Measurements from ENCODE around the gene TP53TG5.
A peak's percentile ranks its signal among the peaks of the same experiment; 100 is the strongest.

Gene TP53TG5

DNA sequence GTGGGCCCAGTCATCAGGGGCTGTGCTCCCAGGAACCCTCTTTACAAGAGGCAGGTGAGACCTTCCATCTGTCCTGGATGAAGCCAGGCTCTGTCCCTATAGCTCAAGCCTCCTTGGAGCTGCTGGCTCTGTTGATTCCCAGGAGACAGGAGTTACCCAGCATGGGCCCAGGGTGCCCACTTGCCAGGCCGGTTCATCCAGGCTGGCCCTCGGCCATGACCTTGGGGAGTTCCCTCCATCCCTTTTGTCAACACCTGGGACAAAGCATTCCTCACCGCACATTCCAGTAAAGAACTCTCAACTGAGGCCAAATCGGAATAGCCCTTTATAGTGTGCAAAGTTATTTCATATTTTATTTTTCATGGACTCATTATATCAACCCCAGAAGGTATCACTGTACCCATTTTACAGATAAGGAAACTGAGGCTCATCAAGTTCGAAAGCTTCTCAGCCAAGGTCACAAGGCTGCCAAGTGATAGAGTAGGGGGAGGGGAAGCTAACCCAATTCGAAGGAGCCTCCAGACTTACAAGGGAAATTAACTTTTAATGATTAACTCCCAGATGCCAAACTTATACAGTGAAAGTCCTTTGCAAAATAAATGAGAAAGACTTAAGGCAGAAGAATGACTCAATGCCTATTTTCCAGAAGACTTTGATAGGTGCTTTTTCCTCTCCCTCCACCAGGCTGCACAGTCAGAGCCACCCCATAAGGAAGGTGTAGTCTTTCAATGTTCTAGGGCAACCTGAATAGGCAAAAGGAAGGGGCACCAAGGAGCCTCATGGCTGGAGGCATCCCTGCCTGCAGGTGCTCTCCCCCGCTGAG lies 48.4 kb downstream of the TP53TG5 start:
- no peak overlapping the region for H3K4ac ChIP-seq (ENCODE audit: low read depth, low read length)
- H3K27ac ChIP-seq (ENCODE audit: low read depth, low read length) = no peak overlapping the region
- no peak overlapping the region for H3K4me3 ChIP-seq (ENCODE audit: low read length)
- no peaks in the 10 kb centered on the region for H3K79me2 ChIP-seq (ENCODE audit: control insufficient read depth, insufficient read depth, low read length)
- H3K18ac ChIP-seq (ENCODE audit: low read length) = no peak overlapping the region
- H3K36me3 ChIP-seq (ENCODE audit: control insufficient read depth, insufficient read depth, low read length) = peaks cover 8% of the 10 kb centered on the region
- no peak overlapping the region for H2BK5ac ChIP-seq (ENCODE audit: low read length)
- WGBS (ENCODE audit: extremely low coverage, insufficient coverage, low lambda C conversion rate) = no CpG with 5 or more reads among the region's 7 CpGs
- no peak overlapping the region for H3K56ac ChIP-seq (ENCODE audit: low read length)
- no peak overlapping the region for H2BK15ac ChIP-seq (replicated peaks; ENCODE audit: low read depth)
- no peaks in the 10 kb centered on the region for H3K79me1 ChIP-seq (ENCODE audit: low read length)
- H2AK5ac ChIP-seq (ENCODE audit: low read length) = no peak overlapping the region
- DNase-seq = no peak
- H4K5ac ChIP-seq (ENCODE audit: low read length) = no peak overlapping the region
- no peak overlapping the region for H2BK120ac ChIP-seq (ENCODE audit: low read depth, low read length)
- no peak overlapping the region for H3K4me2 ChIP-seq (ENCODE audit: low read length)
- no peak overlapping the region for H4K8ac ChIP-seq (ENCODE audit: low read depth, low read length)
- no peak overlapping the region for H3K23ac ChIP-seq (ENCODE audit: low read length)
- no peak overlapping the region for H3K9ac ChIP-seq (ENCODE audit: low read length)
- H3K27me3 ChIP-seq (ENCODE audit: insufficient read depth, low read length, poor library complexity) = no peaks in the 10 kb centered on the region
- no peaks in the 10 kb centered on the region for H3K4me1 ChIP-seq (ENCODE audit: control insufficient read depth, low read depth, low read length)

GRCh38 chr20:45328451-45328850 lies 49.7 kb downstream of the TP53TG5 start:
- Histone ChIP-seq H3K27me3 (ENCODE audit: insufficient read depth, low read length, poor library complexity) (no peaks in the 10 kb centered on the region), H2BK5ac (ENCODE audit: low read length) (no peak overlapping the region), H3K79me2 (ENCODE audit: control insufficient read depth, insufficient read depth, low read length) (no peaks in the 10 kb centered on the region), H3K4me2 (ENCODE audit: low read length) (no peak overlapping the region), H3K4me1 (ENCODE audit: control insufficient read depth, low read depth, low read length) (no peaks in the 10 kb centered on the region), H4K8ac (ENCODE audit: low read depth, low read length) (no peak overlapping the region), H3K9ac (ENCODE audit: low read length) (no peak overlapping the region), H3K56ac (ENCODE audit: low read length) (no peak overlapping the region), H3K4me3 (ENCODE audit: low read length) (no peak overlapping the region), H3K4ac (ENCODE audit: low read depth, low read length) (no peak overlapping the region), H2BK120ac (ENCODE audit: low read depth, low read length) (no peak overlapping the region), H2BK15ac (replicated peaks; ENCODE audit: low read depth) (no peak overlapping the region), H3K79me1 (ENCODE audit: low read length) (no peaks in the 10 kb centered on the region), H3K23ac (ENCODE audit: low read length) (no peak overlapping the region), H3K36me3 (ENCODE audit: control insufficient read depth, insufficient read depth, low read length) (peaks cover 8% of the 10 kb centered on the region), H4K5ac (ENCODE audit: low read length) (no peak overlapping the region), H3K18ac (ENCODE audit: low read length) (no peak overlapping the region), H2AK5ac (ENCODE audit: low read length) (no peak overlapping the region), H3K27ac (ENCODE audit: low read depth, low read length) (no peak overlapping the region)
- WGBS (ENCODE audit: extremely low coverage, insufficient coverage, low lambda C conversion rate) = no CpG with 5 or more reads among the region's 4 CpGs
- no peak for DNase-seq

DNA sequence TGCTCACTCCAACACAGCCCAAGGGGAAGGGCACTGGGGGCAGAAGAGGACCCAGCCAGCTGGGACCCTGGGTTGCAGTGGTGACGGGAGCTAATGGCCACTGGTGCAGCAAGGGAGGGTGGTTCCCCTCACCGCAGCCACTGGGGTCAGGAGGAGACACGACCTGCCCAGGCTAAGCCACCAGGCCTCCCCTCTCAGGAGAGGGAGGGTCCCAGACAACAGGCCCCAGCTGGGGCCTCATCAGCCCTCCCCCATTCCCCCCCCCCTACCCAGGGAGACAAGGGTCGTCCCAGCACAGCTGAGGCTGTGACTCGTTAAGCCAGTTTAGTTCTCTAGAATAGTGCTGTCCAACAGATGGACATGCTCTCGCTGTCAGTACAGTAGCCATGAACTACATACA lies 52.8 kb downstream of the TP53TG5 start:
- DNase-seq = no peak
- Histone ChIP-seq H4K8ac (ENCODE audit: low read depth, low read length) (no peak overlapping the region), H3K23ac (ENCODE audit: low read length) (no peak overlapping the region), H3K4ac (ENCODE audit: low read depth, low read length) (no peak overlapping the region), H3K27me3 (ENCODE audit: insufficient read depth, low read length, poor library complexity) (no peaks in the 10 kb centered on the region), H3K4me3 (ENCODE audit: low read length) (no peak overlapping the region), H3K27ac (ENCODE audit: low read depth, low read length) (no peak overlapping the region), H3K79me1 (ENCODE audit: low read length) (no peaks in the 10 kb centered on the region), H3K56ac (ENCODE audit: low read length) (peak overlapping the region; percentile 25), H3K18ac (ENCODE audit: low read length) (no peak overlapping the region), H2AK5ac (ENCODE audit: low read length) (no peak overlapping the region), H3K4me2 (ENCODE audit: low read length) (no peak overlapping the region), H2BK120ac (ENCODE audit: low read depth, low read length) (no peak overlapping the region), H3K79me2 (ENCODE audit: control insufficient read depth, insufficient read depth, low read length) (no peaks in the 10 kb centered on the region), H2BK15ac (replicated peaks; ENCODE audit: low read depth) (no peak overlapping the region), H4K5ac (ENCODE audit: low read length) (no peak overlapping the region), H3K9ac (ENCODE audit: low read length) (no peak overlapping the region), H2BK5ac (ENCODE audit: low read length) (no peak overlapping the region), H3K4me1 (ENCODE audit: control insufficient read depth, low read depth, low read length) (no peaks in the 10 kb centered on the region), H3K36me3 (ENCODE audit: control insufficient read depth, insufficient read depth, low read length) (peaks cover 4% of the 10 kb centered on the region)
- WGBS (ENCODE audit: extremely low coverage, insufficient coverage, low lambda C conversion rate) = no CpG with 5 or more reads among the region's 6 CpGs

GRCh38 chr20:45323731-45324130 lies 54.4 kb downstream of the TP53TG5 start:
- Histone ChIP-seq H3K27ac (ENCODE audit: low read depth, low read length) (no peak overlapping the region), H3K4ac (ENCODE audit: low read depth, low read length) (no peak overlapping the region), H3K9ac (ENCODE audit: low read length) (no peak overlapping the region), H3K79me1 (ENCODE audit: low read length) (no peaks in the 10 kb centered on the region), H2BK120ac (ENCODE audit: low read depth, low read length) (no peak overlapping the region), H2BK5ac (ENCODE audit: low read length) (no peak overlapping the region), H2BK15ac (replicated peaks; ENCODE audit: low read depth) (no peak overlapping the region), H3K23ac (ENCODE audit: low read length) (no peak overlapping the region), H3K4me2 (ENCODE audit: low read length) (no peak overlapping the region), H3K27me3 (ENCODE audit: insufficient read depth, low read length, poor library complexity) (no peaks in the 10 kb centered on the region), H4K8ac (ENCODE audit: low read depth, low read length) (no peak overlapping the region), H3K18ac (ENCODE audit: low read length) (no peak overlapping the region), H3K4me1 (ENCODE audit: control insufficient read depth, low read depth, low read length) (no peaks in the 10 kb centered on the region), H3K36me3 (ENCODE audit: control insufficient read depth, insufficient read depth, low read length) (peaks cover under 1% of the 10 kb centered on the region), H3K79me2 (ENCODE audit: control insufficient read depth, insufficient read depth, low read length) (no peaks in the 10 kb centered on the region), H4K5ac (ENCODE audit: low read length) (no peak overlapping the region), H3K56ac (ENCODE audit: low read length) (no peak overlapping the region), H2AK5ac (ENCODE audit: low read length) (no peak overlapping the region), H3K4me3 (ENCODE audit: low read length) (no peak overlapping the region)
- no peak for DNase-seq

- Histone ChIP-seq H3K18ac (ENCODE audit: low read length) (no peak overlapping the region), H3K27me3 (ENCODE audit: insufficient read depth, low read length, poor library complexity) (no peaks in the 10 kb centered on the region), H3K79me2 (ENCODE audit: control insufficient read depth, insufficient read depth, low read length) (no peaks in the 10 kb centered on the region), H3K23ac (ENCODE audit: low read length) (no peak overlapping the region), H2BK5ac (ENCODE audit: low read length) (no peak overlapping the region), H3K4me3 (ENCODE audit: low read length) (no peak overlapping the region), H2AK5ac (ENCODE audit: low read length) (no peak overlapping the region), H2BK15ac (replicated peaks; ENCODE audit: low read depth) (no peak overlapping the region), H3K79me1 (ENCODE audit: low read length) (no peaks in the 10 kb centered on the region), H4K5ac (ENCODE audit: low read length) (no peak overlapping the region), H3K9ac (ENCODE audit: low read length) (no peak overlapping the region), H3K27ac (ENCODE audit: low read depth, low read length) (no peak overlapping the region), H3K4ac (ENCODE audit: low read depth, low read length) (no peak overlapping the region), H3K4me1 (ENCODE audit: control insufficient read depth, low read depth, low read length) (no peaks in the 10 kb centered on the region), H3K4me2 (ENCODE audit: low read length) (no peak overlapping the region), H3K36me3 (ENCODE audit: control insufficient read depth, insufficient read depth, low read length) (no peaks in the 10 kb centered on the region), H4K8ac (ENCODE audit: low read depth, low read length) (no peak overlapping the region), H2BK120ac (ENCODE audit: low read depth, low read length) (no peak overlapping the region), H3K56ac (ENCODE audit: low read length) (no peak overlapping the region)
- WGBS (ENCODE audit: extremely low coverage, insufficient coverage, low lambda C conversion rate) = no CpG with 5 or more reads among the region's 7 CpGs
- peak; percentile 80 for DNase-seq
Observed at GRCh38 chr20:45322952-45323383, 55.2 kb downstream of the TP53TG5 start.
